Subcutaneous abdominal adipose tissue (tissue), 5 donors: ENCODE data around the gene MT1F.

Experiments used
- H3K27ac ChIP-seq: one replicate; pipeline ENCODE4 v1.7.0; 2013; ENCODE audit warnings: low read depth, mild to moderate bottlenecking, inconsistent platforms, low read length, moderate library complexity
- H3K27me3 ChIP-seq, 5 donors: one replicate each; pipeline ENCODE4 v1.7.0; 2013; ENCODE audit warnings: low read length in 5 of 5, inconsistent platforms in 1 of 5; ENCODE audit not compliant: control insufficient read depth in 5 of 5, insufficient read depth in 4 of 5
- H3K36me3 ChIP-seq, 5 donors: one replicate each; pipeline ENCODE4 v1.7.0; 2013; ENCODE audit warnings: low read length in 5 of 5; ENCODE audit not compliant: control insufficient read depth in 5 of 5, insufficient read depth in 5 of 5
- H3K4me1 ChIP-seq, 5 donors: one replicate each; pipeline ENCODE4 v1.7.0; 2013; ENCODE audit warnings: low read length in 5 of 5, mild to moderate bottlenecking in 3 of 5, moderate library complexity in 1 of 5; ENCODE audit not compliant: control insufficient read depth in 5 of 5, insufficient read depth in 5 of 5
- H3K4me3 ChIP-seq, 5 donors: one replicate each; pipeline ENCODE4 v1.7.0; 2013; ENCODE audit warnings: low read length in 5 of 5, low read depth in 1 of 5
- H3K9ac ChIP-seq, 5 donors: one replicate each; pipeline ENCODE4 v1.7.0; 2013; ENCODE audit warnings: low read length in 5 of 5, mild to moderate bottlenecking in 4 of 5, moderate library complexity in 3 of 5
- H3K9me3 ChIP-seq, 5 donors: one replicate each; pipeline ENCODE4 v1.7.0; 2013; ENCODE audit warnings: low read length in 5 of 5; ENCODE audit not compliant: control insufficient read depth in 5 of 5
- donor health status: healthy.
- donor health status: healthy.
- donor health status: healthy.
- donor health status: healthy.
- donor health status: healthy.

Gene MT1F

GRCh38 chr16:56633535-56633934 lies 24.2 kb upstream of the MT1F start:
- peaks cover 3 to 47% (median 27%) of the 10 kb centered on the region in 5 donors for H3K4me1 ChIP-seq
- H3K9me3 ChIP-seq = no peaks in the 10 kb centered on the region
- H3K27ac ChIP-seq = no peak overlapping the region
- no peak overlapping the region for H3K9ac ChIP-seq
- H3K36me3 ChIP-seq = no peaks in the 10 kb centered on the region
- H3K4me3 ChIP-seq = peak overlapping the region; percentile 27 to 85 (median 62)
- H3K27me3 ChIP-seq = peaks cover 0 to 10% (median 2%) of the 10 kb centered on the region in 5 donors

- H3K9ac ChIP-seq = no peak overlapping the region
- peaks cover 4 to 53% (median 37%) of the 10 kb centered on the region in 5 donors for H3K4me1 ChIP-seq
- H3K27ac ChIP-seq = no peak overlapping the region
- peaks cover 0 to 10% (median 2%) of the 10 kb centered on the region in 5 donors for H3K27me3 ChIP-seq
- peak overlapping the region in 1 of 5 donors; percentile 26 for H3K4me3 ChIP-seq
- no peaks in the 10 kb centered on the region for H3K9me3 ChIP-seq
- no peaks in the 10 kb centered on the region for H3K36me3 ChIP-seq
These were observed 22.9 kb upstream of the MT1F start for GRCh38 chr16:56634715-56635440.

- Histone ChIP-seq H3K9ac (no peak overlapping the region), H3K27me3 (peaks cover 0 to 10% (median 2%) of the 10 kb centered on the region in 5 donors), H3K36me3 (no peaks in the 10 kb centered on the region), H3K4me3 (no peak overlapping the region), H3K27ac (no peak overlapping the region), H3K9me3 (no peaks in the 10 kb centered on the region), H3K4me1 (peaks cover 4 to 54% (median 37%) of the 10 kb centered on the region in 5 donors)
These were observed 22.3 kb upstream of the MT1F start for GRCh38 chr16:56635441-56635967.

GRCh38 chr16:56636616-56637413 lies 20.9 kb upstream of the MT1F start:
- Histone ChIP-seq H3K4me1 (peaks cover 4 to 48% (median 32%) of the 10 kb centered on the region in 5 donors), H3K36me3 (no peaks in the 10 kb centered on the region), H3K4me3 (no peak overlapping the region), H3K27ac (no peak overlapping the region), H3K9me3 (no peaks in the 10 kb centered on the region), H3K9ac (no peak overlapping the region), H3K27me3 (peaks cover 0 to 10% (median 2%) of the 10 kb centered on the region in 5 donors)

- Histone ChIP-seq H3K27me3 (peaks cover 0 to 10% (median 2%) of the 10 kb centered on the region in 5 donors), H3K4me1 (peaks cover 2 to 43% (median 29%) of the 10 kb centered on the region in 5 donors), H3K9ac (peak within 1 kb of the TSS in 4 of 5 donors; percentile 9 to 66 (median 42)), H3K9me3 (no peaks in the 10 kb centered on the region), H3K36me3 (no peaks in the 10 kb centered on the region), H3K4me3 (peak within 1 kb of the TSS; percentile 33 to 75 (median 70)), H3K27ac (peak within 1 kb of the TSS; percentile 44)
These were observed 19.7 kb upstream of the MT1F start, which contains the start of gene MT1A for GRCh38 chr16:56637814-56638750. TSS of gene MT1A (plus strand) at chr16:56638666. CDS start at chr16:56638739, 73 bp downstream.

GRCh38 chr16:56639045-56639444 lies 18.7 kb upstream of the MT1F start:
- Histone ChIP-seq H3K4me1 (peaks cover 2 to 46% (median 32%) of the 10 kb centered on the region in 5 donors), H3K27me3 (peaks cover 0 to 10% (median 5%) of the 10 kb centered on the region in 5 donors), H3K9me3 (no peaks in the 10 kb centered on the region), H3K9ac (peak overlapping the region in 2 of 5 donors; percentile 9 to 16), H3K4me3 (peak overlapping the region; percentile 33 to 71 (median 69)), H3K36me3 (no peaks in the 10 kb centered on the region), H3K27ac (peak overlapping the region; percentile 44)

- Histone ChIP-seq H3K36me3 (no peaks in the 10 kb centered on the region), H3K9me3 (no peaks in the 10 kb centered on the region), H3K4me3 (no peak overlapping the region), H3K9ac (no peak overlapping the region), H3K27me3 (peaks cover 0 to 5% (median 1%) of the 10 kb centered on the region in 5 donors), H3K27ac (no peak overlapping the region), H3K4me1 (peaks cover 2 to 44% (median 33%) of the 10 kb centered on the region in 5 donors)
These were observed 17.7 kb upstream of the MT1F start for GRCh38 chr16:56640076-56640475.

GRCh38 chr16:56641166-56641565 lies 16.6 kb upstream of the MT1F start:
- H3K36me3 ChIP-seq = no peaks in the 10 kb centered on the region
- peaks cover 0 to 3% (median 0%) of the 10 kb centered on the region in 5 donors for H3K27me3 ChIP-seq
- no peak overlapping the region for H3K27ac ChIP-seq
- H3K9ac ChIP-seq = no peak overlapping the region
- H3K9me3 ChIP-seq = no peaks in the 10 kb centered on the region
- no peak overlapping the region for H3K4me3 ChIP-seq
- H3K4me1 ChIP-seq = peaks cover 2 to 39% (median 33%) of the 10 kb centered on the region in 5 donors
